Measurements from ENCODE around the gene PRAMEF17.
A peak's percentile ranks its signal among the peaks of the same experiment; 100 is the strongest.
"Not testable (repeated sequence)": the region's sequence is repeated elsewhere in the genome, so short reads cannot be mapped to it uniquely, and the experiment has no call there.

The PRAMEF17 gene, protein sequence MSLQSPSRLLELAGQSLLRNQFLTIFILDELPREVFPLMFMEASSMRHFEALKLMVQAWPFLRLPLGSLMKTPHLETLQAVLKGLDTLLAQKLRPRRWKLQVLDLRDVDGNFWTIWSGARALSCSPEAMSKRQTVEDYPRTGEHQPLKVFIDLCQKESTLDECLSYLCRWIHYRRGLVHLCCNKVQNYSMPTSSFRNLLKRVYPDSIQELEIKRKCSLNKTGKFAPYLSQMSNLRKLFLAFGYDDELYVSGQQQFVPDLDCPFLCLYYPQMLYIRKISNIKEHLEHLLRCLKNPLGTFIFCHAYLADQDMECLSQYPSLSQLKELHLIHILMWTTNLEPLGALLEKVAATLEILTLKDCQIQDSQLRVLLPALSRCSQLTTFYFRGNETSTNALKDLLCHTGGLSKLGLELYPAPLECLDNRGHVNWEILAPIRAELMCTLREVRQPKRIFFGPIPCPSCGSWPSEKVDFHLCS

DNA sequence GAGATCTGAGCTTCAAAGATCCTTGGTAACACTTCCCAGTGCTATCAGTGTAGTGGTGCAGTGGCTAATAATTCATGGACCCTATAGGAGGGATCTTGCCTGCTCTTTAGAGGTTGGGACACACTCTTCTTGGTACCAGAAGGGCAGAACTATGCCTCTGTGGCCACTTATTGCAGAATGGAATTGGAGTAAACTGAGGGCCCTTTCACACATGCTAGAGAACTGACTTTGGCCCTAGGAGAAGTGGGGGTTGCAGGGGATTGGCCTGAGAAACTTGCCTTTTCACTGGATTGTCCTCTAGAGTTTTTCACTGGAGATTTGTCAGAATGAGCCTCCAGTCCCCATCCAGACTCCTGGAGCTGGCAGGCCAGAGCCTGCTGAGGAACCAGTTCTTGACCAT is at the start of gene PRAMEF17:
Gene PRAMEF17 (plus strand): TSS at position 301 of the 400 bp plus-strand sequence. CDS start 26 bp downstream, at position 327.
- DNase-seq (ENCODE audit: low read depth in 3 of 3): not testable (repeated sequence)

DNA sequence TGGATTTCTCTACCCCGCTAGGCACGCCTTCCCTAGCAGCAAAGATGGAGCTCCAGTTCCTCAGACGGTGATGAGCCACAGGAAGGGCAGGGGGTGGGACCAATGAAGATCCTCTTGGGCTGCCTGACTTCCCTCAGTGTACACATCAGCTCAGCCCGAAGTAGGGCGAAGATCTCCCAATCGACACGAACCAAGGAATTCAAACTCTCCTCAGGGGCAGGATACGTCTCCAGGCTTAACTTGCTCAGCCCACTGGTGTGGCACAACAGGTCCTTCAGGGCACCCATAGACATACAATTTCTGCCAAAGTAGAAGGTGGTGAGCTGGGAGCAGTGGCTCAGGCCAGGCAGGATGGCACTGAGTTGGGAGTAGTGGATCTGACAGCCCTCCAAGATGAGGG is 46.9 kb upstream of the PRAMEF17 start:
- DNase-seq (ENCODE audit: low read depth in 3 of 3): not testable (repeated sequence)

DNA sequence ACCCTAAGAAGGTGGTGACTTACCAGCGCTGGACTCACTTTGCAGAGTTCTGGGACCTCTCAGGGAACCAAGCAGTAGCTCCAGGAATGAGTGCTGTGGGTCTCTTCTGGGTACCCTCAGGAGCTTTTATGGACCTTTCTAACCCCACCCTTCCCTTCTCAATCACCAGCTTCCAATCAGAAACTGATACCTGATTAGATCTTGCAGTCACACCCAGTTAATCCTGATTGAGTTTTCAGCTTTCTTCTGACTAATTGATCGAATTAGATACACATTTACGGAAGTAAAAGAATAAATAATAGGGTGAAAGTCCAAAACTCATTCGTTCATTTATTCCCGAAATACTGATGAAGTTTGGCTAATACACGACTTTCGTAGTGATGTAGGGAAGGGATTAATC is 42.4 kb upstream of the PRAMEF17 start, which contains the start of gene PRAMEF14:
Gene PRAMEF14 (minus strand): TSS at position 101 of the 400 bp plus-strand sequence. CDS start 1,820 bp downstream, outside the sequence.
- not testable (repeated sequence) for DNase-seq (ENCODE audit: low read depth in 3 of 3)

DNA sequence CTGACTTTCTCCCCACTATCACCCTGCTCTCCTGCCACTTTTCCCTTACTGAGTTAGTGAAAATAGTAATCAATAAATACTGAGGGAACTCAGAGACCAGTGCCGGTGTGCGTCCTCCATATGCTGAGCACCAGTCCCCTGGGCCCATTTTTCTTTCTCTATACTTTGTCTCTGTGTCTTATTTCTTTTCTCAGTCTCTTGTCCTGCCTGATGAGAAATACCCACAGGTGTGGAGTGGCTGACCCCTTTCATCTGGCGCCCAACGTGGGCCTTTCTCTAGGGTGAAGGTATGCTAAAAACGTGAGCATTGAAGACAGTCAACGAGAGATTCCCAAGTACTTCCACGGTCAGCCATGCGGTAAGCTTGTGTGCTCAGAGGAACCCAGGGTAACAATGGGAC is 36.0 kb upstream of the PRAMEF17 start:
- DNase-seq (ENCODE audit: low read depth in 3 of 3): not testable (repeated sequence)

DNA sequence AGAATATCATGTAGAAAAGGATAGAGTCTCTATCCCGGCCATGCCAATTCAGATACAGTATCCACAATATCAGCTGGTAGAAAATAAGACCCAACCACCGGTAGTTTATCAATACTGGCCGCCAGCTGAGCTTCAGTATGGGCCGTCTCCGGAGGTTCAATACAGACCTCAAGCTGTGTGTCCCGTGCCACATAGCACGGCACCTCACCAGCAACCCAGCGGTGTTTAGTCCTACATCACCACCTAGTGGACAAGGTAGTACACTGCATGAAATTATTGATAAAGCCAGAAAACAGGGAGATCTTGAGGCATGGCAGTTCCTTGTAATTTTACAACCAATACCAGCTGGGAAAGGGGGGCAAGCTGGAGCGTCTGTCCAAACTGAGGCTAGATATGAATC is 35.0 kb upstream of the PRAMEF17 start:
- DNase-seq (ENCODE audit: low read depth in 3 of 3): not testable (repeated sequence)

DNA sequence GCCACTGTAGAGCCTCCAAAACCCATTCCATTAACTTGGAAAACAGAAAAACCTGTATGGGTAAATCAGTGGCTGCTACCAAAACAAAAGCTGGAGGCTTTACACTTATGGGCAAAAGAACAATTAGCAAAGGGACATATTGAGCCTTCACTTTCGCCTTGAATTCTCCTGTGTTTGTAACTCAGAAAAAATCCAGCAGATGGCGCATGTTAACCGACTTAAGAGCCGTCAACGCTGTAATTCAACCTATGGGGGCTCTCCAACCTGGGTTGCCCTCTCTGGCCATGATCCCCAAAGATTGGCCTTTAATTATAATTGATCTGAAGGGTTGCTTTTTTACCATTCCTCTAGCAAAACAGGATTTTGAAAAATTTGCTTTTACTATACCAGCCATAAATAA is 32.7 kb upstream of the PRAMEF17 start:
- peak in 2 of 3 donors; percentile 1 to 13 for DNase-seq (ENCODE audit: low read depth in 3 of 3)

DNA sequence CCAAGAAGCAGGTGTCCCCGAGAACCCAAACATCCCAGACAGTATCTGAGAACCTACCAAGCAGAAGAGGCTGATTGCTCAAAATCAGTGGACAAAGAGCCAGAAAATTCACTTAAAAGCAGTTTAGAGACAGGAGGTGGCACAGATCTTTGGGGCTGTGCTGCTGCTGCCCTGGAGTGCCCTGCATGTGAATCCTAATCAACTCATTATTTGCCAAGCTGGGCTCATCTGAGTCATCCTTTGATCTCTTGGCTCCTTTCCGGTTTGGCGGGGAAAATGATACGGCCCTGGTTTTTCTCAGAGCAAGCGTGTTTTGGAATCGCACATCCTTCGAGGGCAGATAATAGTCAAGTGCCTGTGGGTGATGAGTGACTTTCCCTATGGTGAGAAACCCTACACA is 27.1 kb upstream of the PRAMEF17 start:
- not testable (repeated sequence) for DNase-seq (ENCODE audit: low read depth in 3 of 3)

DNA sequence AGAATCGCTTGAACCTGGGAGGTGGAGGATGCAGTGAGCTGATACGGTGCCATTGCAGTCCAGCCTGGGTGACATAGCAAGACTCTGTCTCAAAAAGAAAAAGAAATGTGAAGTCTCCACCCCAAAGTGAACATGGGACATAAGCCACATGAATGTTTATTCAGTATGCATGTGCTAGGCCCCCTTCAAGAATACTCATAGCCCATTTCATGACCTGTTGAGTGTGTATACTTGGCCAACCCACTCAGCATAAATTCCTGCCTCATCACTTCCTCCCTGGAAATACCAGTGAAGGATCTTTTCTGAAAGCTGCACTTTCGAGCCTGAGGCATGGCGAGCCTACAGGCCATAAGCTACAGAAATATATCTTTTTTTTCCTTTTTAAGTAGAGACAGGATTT is 24.5 kb upstream of the PRAMEF17 start:
- not testable (repeated sequence) for DNase-seq (ENCODE audit: low read depth in 3 of 3)

DNA sequence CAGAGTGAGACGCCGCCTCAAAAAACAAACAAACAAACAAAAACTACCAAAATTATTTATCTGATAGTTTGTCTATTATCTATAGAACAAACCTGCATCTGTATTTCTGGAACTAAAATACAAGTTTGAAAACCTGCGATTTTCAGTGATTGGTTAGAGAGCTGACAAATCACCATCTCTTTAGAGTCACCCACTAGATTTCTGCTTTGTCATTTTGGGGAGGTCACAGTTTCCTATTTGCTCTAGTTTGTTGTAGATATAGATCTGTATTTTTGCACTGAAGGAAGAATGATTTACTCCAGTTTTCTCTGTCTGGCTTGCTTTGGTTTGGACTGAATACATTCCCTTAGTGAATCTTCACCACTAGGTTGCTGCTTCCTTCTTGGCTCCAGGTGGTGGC is 22.9 kb upstream of the PRAMEF17 start:
- not testable (repeated sequence) for DNase-seq (ENCODE audit: low read depth in 3 of 3)

DNA sequence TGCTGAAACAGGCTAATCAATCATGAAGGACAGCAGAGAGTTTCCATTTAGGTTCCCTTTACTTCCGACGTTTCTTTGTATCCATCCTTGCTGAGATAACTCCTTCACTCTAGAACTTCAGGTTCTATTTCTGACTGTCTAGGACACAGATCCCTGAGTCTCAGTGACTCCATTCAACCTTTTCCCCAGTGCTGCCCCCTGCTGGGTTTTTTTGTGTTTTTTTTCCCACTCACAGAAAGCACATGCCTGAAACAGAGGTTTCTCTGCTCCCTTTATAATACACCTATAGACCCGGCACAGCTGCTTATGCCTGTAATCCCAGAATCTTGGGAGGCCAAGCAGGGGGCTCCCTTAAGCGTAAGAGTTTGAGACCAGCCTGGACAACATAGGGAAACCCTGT is 20.9 kb upstream of the PRAMEF17 start:
- DNase-seq (ENCODE audit: low read depth in 3 of 3): peak in 2 of 3 donors; percentile 6 to 10

DNA sequence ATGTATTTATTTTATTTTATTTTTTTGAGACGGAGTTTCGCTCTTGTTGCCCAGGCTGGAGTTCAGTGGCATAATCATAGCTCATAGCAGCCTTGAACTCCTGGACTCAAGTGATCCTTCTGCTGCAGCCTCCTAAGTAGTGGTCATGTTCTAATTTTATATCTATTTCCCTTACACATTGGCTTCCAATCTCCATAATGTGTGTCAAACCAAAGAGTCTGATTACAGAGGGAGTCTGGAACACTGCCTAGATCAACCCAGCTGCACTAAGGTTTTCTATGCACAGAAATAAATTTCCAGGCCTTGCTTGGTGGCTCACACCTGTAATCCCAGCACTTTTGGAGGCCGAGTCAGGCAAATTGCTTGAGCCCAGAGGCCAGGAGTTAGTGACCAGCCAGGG is 10.4 kb upstream of the PRAMEF17 start:
- DNase-seq (ENCODE audit: low read depth in 3 of 3): not testable (repeated sequence)

DNA sequence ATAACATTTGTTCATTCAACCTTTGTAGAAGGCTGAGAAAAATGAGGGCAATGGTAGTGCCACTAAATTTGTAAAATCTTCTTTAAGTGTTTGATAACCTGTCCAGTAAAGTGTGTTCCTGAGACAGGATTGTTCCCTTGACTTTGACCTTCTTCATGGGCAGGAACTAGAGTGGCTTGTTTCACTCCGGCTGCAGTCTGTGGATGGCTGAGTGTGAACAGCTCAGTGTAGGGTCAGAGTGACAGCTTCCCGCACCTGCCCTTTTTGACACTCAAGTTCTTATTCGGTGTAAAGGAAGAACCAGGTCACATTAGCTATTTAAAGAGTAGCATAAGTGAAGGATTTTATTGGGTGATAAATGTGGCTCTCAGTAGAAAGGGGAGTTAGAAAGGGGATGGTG is 9.1 kb upstream of the PRAMEF17 start:
- not testable (repeated sequence) for DNase-seq (ENCODE audit: low read depth in 3 of 3)

DNA sequence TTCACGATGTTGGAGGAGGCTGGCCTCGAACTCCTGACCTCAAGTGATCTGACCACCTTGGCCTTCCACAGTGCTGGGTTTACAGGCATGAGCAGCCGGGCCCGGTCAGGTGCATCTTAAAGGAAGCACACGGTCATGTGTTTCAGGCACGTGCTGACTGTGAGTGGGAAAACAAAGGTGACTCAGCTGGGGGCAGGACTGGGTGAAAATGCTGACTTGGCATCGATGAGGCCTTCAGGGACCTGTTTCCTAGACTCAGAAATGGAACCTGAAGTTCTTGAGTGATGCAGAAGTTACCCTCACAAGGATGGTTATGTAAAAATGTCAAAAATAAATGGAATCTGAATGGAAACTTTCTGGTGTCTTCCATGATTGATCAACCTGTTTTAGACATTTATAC is 3.6 kb downstream of the PRAMEF17 start:
- DNase-seq (ENCODE audit: low read depth in 3 of 3): not testable (repeated sequence)

DNA sequence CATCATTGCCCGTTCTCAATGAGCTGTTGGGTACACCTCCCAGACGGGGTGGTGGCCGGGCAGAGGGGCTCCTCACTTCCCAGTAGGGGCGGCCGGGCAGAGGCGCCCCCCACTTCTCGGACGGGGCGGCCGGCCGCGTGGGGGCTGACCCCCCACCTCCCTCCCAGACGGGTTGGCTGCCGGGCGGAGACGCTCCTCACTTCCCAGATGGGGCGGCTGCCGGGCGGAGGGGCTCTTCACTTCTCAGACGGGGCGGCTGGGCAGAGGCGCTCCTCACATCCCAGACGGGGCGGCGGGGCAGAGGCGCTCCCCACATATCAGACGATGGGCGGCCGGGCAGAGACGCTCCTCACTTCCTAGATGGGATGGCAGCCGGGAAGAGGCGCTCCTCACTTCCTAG is 5.3 kb downstream of the PRAMEF17 start:
- not testable (repeated sequence) for DNase-seq (ENCODE audit: low read depth in 3 of 3)

DNA sequence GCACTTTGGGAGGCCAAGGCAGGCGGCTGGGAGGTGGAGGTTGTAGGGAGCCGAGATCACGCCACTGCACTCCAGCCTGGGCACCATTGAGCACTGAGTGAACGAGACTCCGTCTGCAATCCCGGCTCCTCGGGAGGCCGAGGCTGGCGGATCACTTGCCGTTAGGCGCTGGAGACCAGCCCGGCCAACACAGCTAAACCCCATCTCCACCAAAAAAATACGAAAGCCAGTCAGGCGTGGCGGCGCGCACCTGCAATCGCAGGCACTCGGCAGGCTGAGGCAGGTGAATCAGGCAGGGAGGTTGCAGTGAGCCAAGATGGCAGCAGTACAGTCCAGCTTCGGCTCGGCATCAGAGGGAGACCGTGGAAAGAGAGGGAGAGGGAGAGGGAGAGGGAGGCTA is 5.9 kb downstream of the PRAMEF17 start:
- not testable (repeated sequence) for DNase-seq (ENCODE audit: low read depth in 3 of 3)

DNA sequence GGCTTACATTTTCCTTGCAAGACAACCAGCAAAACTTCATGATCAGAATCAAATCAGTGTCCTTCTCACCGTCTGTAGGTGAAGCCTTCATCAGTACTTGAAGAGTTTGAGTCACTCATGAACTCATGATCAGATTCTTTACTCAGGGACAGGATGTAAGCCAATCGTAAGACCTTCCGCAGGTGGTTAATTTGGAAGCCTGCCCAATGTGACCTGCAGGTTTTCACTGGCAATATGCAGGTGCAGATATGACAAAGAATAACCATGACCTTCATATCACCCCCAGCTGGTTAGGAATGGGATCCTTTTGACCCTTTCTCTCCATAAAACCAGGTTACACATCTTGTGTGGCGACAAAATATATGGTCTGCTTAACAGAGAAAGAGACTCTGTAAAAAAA is 18.4 kb downstream of the PRAMEF17 start:
- no peak for DNase-seq (ENCODE audit: low read depth in 3 of 3)

DNA sequence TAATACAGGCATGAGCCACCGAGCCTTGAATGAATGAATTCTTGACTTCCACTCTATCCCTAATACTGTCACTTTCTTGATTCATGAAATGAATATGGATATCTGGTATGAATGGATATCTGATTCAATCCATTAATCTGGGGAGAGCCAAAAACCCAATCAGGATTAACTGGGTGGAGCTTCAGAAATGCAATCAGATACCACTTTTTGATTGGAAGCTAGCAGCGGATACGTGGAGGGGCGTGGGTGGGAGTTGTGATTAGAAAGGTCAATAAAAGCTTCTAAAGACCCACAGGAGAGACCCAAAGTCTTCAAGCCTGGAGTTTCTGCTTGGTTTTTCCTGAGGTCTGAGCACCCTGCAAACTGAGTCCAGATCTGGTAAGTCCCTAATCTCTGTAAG is 20.7 kb downstream of the PRAMEF17 start, which contains the start of gene PRAMEF20:
Gene PRAMEF20 (plus strand): TSS at position 301 of the 400 bp plus-strand sequence. CDS start 5,905 bp downstream, outside the sequence.
- DNase-seq (ENCODE audit: low read depth in 3 of 3): not testable (repeated sequence)

DNA sequence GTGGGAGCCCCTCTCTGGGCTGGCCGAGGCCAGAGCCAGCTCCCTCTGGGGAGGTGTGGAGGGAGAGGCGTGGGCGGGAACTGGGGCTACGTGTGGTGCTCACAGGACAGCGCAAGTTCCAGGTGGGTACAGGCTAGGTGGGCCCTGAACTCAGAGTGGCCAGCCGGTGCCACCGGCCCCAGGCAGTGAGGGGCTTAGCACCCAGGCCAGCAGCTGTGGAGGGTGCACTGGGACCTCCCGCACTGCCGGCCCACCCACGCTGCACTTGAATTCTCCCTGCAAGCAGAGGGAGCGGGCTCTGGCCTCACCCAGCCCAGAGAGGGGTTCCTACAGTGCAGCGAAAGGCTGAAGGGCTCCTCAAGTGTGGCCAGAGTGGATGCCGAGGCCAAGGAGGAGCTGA is 41.1 kb downstream of the PRAMEF17 start:
- no peak for DNase-seq (ENCODE audit: low read depth in 3 of 3)

DNA sequence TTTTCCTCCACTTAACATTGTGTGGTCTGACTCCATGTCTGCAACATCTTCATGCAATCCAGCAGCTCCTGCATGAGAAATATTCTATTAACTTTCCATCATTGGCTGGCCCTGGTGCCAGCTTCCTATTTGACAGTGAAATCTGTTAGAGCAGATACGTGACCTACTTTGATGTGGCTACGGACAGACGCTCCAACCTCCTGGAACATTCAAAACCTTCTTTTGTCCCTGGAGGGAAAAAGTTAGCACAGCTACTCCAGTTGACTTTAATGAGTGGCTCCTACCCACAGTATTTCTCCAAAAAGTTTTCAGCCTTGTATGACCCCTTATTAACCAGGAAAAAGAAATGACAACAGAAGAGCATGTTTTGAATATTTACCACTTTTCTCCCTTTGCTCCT is 42.8 kb downstream of the PRAMEF17 start:
- DNase-seq (ENCODE audit: low read depth in 3 of 3): no peak

DNA sequence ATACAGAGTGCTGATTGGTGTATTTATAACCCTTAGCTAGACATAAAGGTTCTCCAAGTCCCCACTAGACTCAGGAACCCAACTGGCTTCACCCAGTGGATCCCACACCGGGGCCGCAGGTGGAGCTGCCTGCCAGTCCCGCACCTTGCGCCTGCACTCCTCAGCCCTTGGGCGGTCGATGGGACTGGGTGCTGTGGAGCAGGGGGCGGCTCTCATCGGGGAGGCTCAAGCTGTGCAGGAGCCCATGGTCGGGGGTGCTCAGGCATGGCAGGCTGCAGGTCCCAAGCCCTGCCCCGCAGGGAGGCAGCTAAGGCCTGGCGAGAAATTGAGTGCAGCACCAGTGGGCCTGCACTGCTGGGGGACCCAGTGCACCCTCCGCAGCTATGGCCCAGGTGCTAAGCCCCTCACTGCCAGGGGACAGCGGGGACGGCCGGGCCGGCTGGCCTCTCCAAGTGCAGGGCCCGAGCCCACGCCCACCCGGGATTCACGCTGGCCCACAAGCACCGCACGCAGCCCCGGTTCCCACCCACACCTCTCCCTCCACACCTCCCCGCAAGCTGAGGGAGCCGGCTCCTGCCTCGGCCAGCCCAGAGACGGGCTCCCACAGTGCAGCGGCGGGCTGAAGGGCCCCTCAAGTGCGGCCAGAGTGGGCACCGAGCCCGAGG is 44.4 kb downstream of the PRAMEF17 start:
- DNase-seq (ENCODE audit: low read depth in 3 of 3): not testable (repeated sequence)

DNA sequence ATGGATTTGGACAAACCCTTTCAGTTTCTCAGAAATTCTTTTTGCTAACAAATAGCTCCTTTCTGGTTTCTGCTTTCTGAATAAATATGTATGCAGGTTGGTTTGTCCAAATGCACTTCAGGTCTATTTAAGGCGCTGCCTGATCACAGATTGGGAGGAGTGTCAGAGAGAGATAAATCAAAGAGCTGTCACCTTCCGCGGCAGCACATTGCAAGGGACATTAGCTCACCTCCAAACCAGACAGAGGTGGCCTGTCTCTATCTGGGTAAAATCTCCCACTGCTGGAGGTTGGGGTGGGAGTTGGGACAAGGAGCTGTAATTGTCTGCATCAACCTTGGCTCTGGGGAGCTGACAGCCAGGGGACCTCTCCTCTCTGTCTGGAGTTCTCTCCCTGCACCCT is 46.0 kb downstream of the PRAMEF17 start:
- no peak for DNase-seq (ENCODE audit: low read depth in 3 of 3)

DNA sequence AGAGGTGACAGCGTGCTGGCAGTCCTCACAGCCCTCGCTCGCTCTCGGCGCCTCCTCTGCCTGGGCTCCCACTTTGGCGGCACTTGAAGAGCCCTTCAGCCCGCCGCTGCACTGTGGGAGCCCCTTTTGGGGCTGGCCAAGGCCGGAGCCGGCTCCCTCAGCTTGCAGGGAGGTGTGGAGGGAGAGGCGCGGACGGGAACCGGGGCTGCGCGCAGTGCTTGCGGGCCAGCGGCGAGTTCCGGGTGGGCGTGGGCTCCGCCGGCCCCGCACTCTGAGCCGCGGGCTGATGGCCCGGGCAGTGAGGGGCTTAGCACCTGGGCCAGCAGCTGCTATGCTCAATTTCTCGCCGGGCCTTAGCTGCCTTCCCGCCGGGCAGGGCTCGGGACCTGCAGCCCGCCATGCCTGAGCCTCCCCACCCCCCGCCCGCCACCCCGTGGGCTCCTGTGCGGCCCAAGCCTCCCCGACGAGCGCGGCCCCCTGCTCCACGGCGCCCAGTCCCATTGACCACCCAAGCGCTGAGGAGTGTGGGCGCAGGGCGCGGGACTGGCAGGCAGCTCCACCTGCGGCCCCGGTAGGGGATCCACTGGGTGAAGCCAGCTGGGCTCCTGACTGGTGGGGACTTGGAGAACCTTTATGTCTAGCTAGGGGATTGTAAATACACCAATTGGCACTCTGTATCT is 49.8 kb downstream of the PRAMEF17 start:
- DNase-seq (ENCODE audit: low read depth in 3 of 3): not testable (repeated sequence)

Data from stimulated activated CD4-positive, alpha-beta T cell treated with anti-CD3 and anti-CD28 coated beads, TNF-alpha, amount 100 ng/mL, for 48 hours (primary cell).